Loucy (cell line): ENCODE measurements around the gene SETBP1.

ENCODE experiments used
- H2AFZ ChIP-seq: fragments of 200-600 bp; sonication (generic); 2 replicates; pipeline ENCODE4 v1.6.0; 2016; ENCODE audit warnings: antibody characterized with exemption, mild to moderate bottlenecking, low read length, moderate library complexity
- H3F3A ChIP-seq: fragments of 200-600 bp; 2 replicates; pipeline ENCODE4 v1.6.0; 2016; ENCODE audit warnings: antibody characterized with exemption, low read depth, mild to moderate bottlenecking
- H3K27me3 ChIP-seq: fragments of 200-600 bp; sonication (generic); 2 replicates; pipeline ENCODE4 v1.6.1; 2014; ENCODE audit warnings: low read length, mild to moderate bottlenecking; ENCODE audit not compliant: insufficient read depth, poor library complexity, severe bottlenecking
- H3K36me3 ChIP-seq: fragments of 200-600 bp; sonication (generic); 2 replicates; pipeline ENCODE4 v1.6.1; 2016; ENCODE audit warnings: low read length; ENCODE audit not compliant: insufficient read depth
- H3K4me1 ChIP-seq: fragments of 200-600 bp; sonication (generic); 2 replicates; pipeline ENCODE4 v1.5.1; 2014; ENCODE audit warnings: low read length, mild to moderate bottlenecking; ENCODE audit not compliant: insufficient read depth, poor library complexity, severe bottlenecking
- H3K4me2 ChIP-seq: fragments of 200-600 bp; sonication (generic); 2 replicates; pipeline ENCODE4 v1.6.0; 2014; ENCODE audit warnings: antibody characterized with exemption, low read length, low read depth, mild to moderate bottlenecking; ENCODE audit not compliant: poor library complexity, severe bottlenecking
- H3K4me3 ChIP-seq: fragments of 200-600 bp; sonication (generic); 2 replicates; pipeline ENCODE4 v1.5.1; 2014; ENCODE audit warnings: low read length, mild to moderate bottlenecking, mixed read lengths; ENCODE audit not compliant: poor library complexity, severe bottlenecking
- H3K79me2 ChIP-seq: fragments of 200-600 bp; sonication (generic); 2 replicates; pipeline ENCODE4 v1.6.1; 2014; ENCODE audit warnings: low read length; ENCODE audit not compliant: insufficient read depth
- H3K9ac ChIP-seq: fragments of 200-600 bp; sonication (generic); 2 replicates; pipeline ENCODE4 v1.6.0; 2014; ENCODE audit warnings: mild to moderate bottlenecking, low read depth, low read length, moderate library complexity; ENCODE audit not compliant: poor library complexity, severe bottlenecking
- H3K9me2 ChIP-seq: fragments of 200-600 bp; sonication (generic); replicated peaks from 2 replicates; pipeline ENCODE4 v1.6.1; 2016; ENCODE audit warnings: low read depth, low read length, mixed read lengths
- H3K9me3 ChIP-seq: fragments of 200-600 bp; sonication (generic); 2 replicates; pipeline ENCODE4 v1.6.1; 2014; ENCODE audit warnings: mild to moderate bottlenecking, antibody characterized with exemption, low read length, low read depth; ENCODE audit not compliant: insufficient read depth
- H4K20me1 ChIP-seq: fragments of 200-600 bp; sonication (generic); 2 replicates; pipeline ENCODE4 v1.6.0; 2014; ENCODE audit warnings: antibody characterized with exemption, low read length, mild to moderate bottlenecking; ENCODE audit not compliant: insufficient read depth, poor library complexity, severe bottlenecking
- EZH2phosphoT487 ChIP-seq: fragments of 200-600 bp; IDR thresholded peaks from 2 replicates; pipeline ENCODE4 v1.6.1; 2018; ENCODE audit warnings: antibody characterized with exemption, mild to moderate bottlenecking, moderate library complexity, borderline replicate concordance
- TF ChIP-seq, protein P1 (sequence below): fragments of 200-600 bp; sonication (generic); conservative IDR thresholded peaks from 2 replicates; pipeline ENCODE4 v1.5.1; 2014; ENCODE audit warnings: mild to moderate bottlenecking, antibody characterized with exemption, low read length

Gene SETBP1

DNA sequence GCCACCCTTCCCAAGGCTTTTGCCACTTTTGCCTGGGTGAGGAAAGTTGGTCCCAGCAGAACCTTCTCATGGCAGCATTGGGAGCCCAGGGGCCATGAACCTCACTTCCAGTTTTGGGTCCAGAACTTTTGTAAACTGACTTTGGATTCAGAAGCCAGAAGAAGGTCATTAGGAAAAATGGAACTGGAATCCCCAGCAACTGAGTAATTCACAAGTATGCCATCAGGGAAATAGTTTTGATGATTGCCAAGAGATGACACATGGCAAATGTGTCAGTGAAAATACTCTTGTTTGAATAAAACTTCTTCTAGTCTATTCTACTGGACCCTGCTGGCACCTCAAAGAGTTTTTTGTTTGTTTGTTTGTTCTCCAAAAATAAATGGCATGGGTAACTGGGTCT, 203.7 kb downstream of the SETBP1 start:
- Histone ChIP-seq H3K4me1 (peaks cover 21% of the 10 kb centered on the region), H3K9me2 (no peaks in the 10 kb centered on the region), H4K20me1 (no peaks in the 10 kb centered on the region), H3F3A (no peaks in the 10 kb centered on the region), H3K4me2 (no peak overlapping the region), H3K4me3 (no peak overlapping the region), H3K27me3 (no peaks in the 10 kb centered on the region), H2AFZ (no peak overlapping the region), H3K9me3 (no peaks in the 10 kb centered on the region), H3K9ac (no peak overlapping the region), H3K36me3 (peaks cover 8% of the 10 kb centered on the region; the same call in 1 of the 2 replicates), H3K79me2 (no peaks in the 10 kb centered on the region)
- TF ChIP-seq, protein P1, sequence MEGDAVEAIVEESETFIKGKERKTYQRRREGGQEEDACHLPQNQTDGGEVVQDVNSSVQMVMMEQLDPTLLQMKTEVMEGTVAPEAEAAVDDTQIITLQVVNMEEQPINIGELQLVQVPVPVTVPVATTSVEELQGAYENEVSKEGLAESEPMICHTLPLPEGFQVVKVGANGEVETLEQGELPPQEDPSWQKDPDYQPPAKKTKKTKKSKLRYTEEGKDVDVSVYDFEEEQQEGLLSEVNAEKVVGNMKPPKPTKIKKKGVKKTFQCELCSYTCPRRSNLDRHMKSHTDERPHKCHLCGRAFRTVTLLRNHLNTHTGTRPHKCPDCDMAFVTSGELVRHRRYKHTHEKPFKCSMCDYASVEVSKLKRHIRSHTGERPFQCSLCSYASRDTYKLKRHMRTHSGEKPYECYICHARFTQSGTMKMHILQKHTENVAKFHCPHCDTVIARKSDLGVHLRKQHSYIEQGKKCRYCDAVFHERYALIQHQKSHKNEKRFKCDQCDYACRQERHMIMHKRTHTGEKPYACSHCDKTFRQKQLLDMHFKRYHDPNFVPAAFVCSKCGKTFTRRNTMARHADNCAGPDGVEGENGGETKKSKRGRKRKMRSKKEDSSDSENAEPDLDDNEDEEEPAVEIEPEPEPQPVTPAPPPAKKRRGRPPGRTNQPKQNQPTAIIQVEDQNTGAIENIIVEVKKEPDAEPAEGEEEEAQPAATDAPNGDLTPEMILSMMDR = no peak
- no peak for TF ChIP-seq EZH2phosphoT487

DNA sequence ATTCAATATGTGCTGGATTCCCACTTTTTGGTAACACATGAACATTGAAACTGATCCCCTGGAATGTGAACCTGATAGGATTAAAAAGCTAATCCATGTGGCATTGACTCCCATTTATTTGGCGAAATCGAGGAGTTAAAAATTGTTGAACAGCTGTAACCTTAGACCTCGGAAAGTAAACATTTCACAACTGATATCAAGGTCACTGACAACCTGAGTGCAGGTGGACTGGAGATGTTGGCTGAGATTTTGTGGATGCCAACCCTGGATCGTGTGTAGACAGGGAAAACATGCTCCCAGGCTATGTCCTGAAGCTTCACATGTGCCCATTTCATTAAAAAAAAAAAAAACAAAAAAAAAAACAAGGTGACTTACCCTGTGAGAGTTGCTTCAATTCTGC, 204.8 kb downstream of the SETBP1 start:
- peaks cover 21% of the 10 kb centered on the region for H3K4me1 ChIP-seq

DNA sequence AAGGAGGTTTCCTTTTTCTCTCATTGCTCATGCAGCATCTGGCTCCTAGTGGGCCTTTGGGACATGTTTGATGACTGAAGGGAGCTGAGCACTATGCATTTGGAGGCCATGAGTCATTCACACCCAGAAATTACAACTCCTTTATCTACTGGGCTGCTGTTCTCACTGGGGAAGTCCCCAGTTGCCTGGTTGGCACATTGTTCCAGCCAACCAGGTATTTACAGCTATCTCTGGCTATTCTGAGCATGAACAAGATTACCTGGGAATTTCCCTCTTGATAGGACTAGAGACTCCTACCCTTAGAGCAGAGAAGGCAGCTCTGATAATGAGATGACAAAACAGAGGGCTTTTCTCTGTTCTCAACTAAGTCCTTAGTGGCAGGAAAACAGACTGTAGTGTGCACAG, 206.5 kb downstream of the SETBP1 start:
- Histone ChIP-seq H3K4me2 (no peak overlapping the region), H3K9ac (no peak overlapping the region)
- TF ChIP-seq EZH2phosphoT487 = no peak
- TF ChIP-seq, protein P1 = no peak

More for the DNA sequence above, 204.8 kb downstream of the SETBP1 start:
- Histone ChIP-seq H3K9me2 (no peaks in the 10 kb centered on the region), H4K20me1 (no peaks in the 10 kb centered on the region), H3K4me2 (no peak overlapping the region), H3K4me3 (no peak overlapping the region), H3K9ac (no peak overlapping the region), H3K27me3 (no peaks in the 10 kb centered on the region), H3K36me3 (peaks cover 5% of the 10 kb centered on the region; the same call in 1 of the 2 replicates), H3K79me2 (no peaks in the 10 kb centered on the region), H3F3A (no peaks in the 10 kb centered on the region), H3K9me3 (peaks cover 2% of the 10 kb centered on the region; the same call in 1 of the 2 replicates), H2AFZ (no peak overlapping the region)
- TF ChIP-seq, protein P1 = no peak
- TF ChIP-seq EZH2phosphoT487 = no peak

More for the DNA sequence above, 206.5 kb downstream of the SETBP1 start:
- peaks cover 18% of the 10 kb centered on the region; the same call in 1 of the 2 replicates for H3K36me3 ChIP-seq
- H3K27me3 ChIP-seq = no peaks in the 10 kb centered on the region
- no peaks in the 10 kb centered on the region for H4K20me1 ChIP-seq
- H3K9me2 ChIP-seq = no peaks in the 10 kb centered on the region
- no peak overlapping the region for H3K4me3 ChIP-seq
- H3F3A ChIP-seq = no peaks in the 10 kb centered on the region
- H2AFZ ChIP-seq = no peak overlapping the region
- H3K79me2 ChIP-seq = no peaks in the 10 kb centered on the region
- peaks cover 15% of the 10 kb centered on the region for H3K9me3 ChIP-seq
- peaks cover 21% of the 10 kb centered on the region for H3K4me1 ChIP-seq
